Endothelial cell (in vitro differentiated cells): ENCODE measurements around the gene CEP70. TPM values are rescaled to one million over a fixed set of nuclear protein-coding genes. Genes with fewer than 3 reads are reported as not detected.
"Not testable (repeated sequence)": the region's sequence is repeated elsewhere in the genome, so short reads cannot be mapped to it uniquely, and the experiment has no call there.

Experiments used
- DNase-seq: peaks from one replicate; pipeline ENCODE4 v3.0.0; 2021; ENCODE audit warnings: low spot score
- H3K27ac Mint-ChIP-seq: one replicate; pipeline ENCODE4 v1.8.0; 2021; ENCODE audit warnings: mixed read lengths, inconsistent platforms; ENCODE audit not compliant: unreplicated experiment
- H3K27me3 Mint-ChIP-seq: one replicate; pipeline ENCODE4 v1.8.0; 2021; ENCODE audit warnings: mild to moderate bottlenecking, moderate library complexity, mixed read lengths, inconsistent platforms; ENCODE audit not compliant: unreplicated experiment
- H3K36me3 Mint-ChIP-seq: one replicate; pipeline ENCODE4 v1.8.0; 2021; ENCODE audit warnings: mild to moderate bottlenecking, low read depth, mixed read lengths, inconsistent platforms; ENCODE audit not compliant: unreplicated experiment
- H3K4me1 Mint-ChIP-seq: one replicate; pipeline ENCODE4 v1.8.0; 2021; ENCODE audit warnings: mild to moderate bottlenecking, mixed read lengths, inconsistent platforms; ENCODE audit not compliant: unreplicated experiment
- H3K4me3 Mint-ChIP-seq: one replicate; pipeline ENCODE4 v1.8.0; 2021; ENCODE audit warnings: mild to moderate bottlenecking, mixed read lengths, inconsistent platforms; ENCODE audit not compliant: unreplicated experiment
- H3K9me3 Mint-ChIP-seq: one replicate; pipeline ENCODE4 v1.8.0; 2021; ENCODE audit warnings: mixed read lengths, inconsistent platforms; ENCODE audit not compliant: unreplicated experiment
- total RNA-seq: library from RNA; stranded (reverse); fragmentation: NEBNext Ultra II Directional; extraction: Animal tissue kit (Norgen Biotek cat#: 25700); gene quantifications from one replicate; pipeline ENCODE4 v1.2.1, GENCODE V29; 2021; ENCODE audit not compliant: unreplicated experiment
- TF ChIP-seq, protein P1 (sequence below): fragments of 200-600 bp; sonication (generic); IDR thresholded peaks from one replicate; pipeline ENCODE4 v1.5.0; 2021; ENCODE audit warnings: antibody characterized with exemption; ENCODE audit not compliant: unreplicated experiment

CEP70 gene
- total RNA-seq, 1 donor from 2014 or later: 12.3 TPM

DNA sequence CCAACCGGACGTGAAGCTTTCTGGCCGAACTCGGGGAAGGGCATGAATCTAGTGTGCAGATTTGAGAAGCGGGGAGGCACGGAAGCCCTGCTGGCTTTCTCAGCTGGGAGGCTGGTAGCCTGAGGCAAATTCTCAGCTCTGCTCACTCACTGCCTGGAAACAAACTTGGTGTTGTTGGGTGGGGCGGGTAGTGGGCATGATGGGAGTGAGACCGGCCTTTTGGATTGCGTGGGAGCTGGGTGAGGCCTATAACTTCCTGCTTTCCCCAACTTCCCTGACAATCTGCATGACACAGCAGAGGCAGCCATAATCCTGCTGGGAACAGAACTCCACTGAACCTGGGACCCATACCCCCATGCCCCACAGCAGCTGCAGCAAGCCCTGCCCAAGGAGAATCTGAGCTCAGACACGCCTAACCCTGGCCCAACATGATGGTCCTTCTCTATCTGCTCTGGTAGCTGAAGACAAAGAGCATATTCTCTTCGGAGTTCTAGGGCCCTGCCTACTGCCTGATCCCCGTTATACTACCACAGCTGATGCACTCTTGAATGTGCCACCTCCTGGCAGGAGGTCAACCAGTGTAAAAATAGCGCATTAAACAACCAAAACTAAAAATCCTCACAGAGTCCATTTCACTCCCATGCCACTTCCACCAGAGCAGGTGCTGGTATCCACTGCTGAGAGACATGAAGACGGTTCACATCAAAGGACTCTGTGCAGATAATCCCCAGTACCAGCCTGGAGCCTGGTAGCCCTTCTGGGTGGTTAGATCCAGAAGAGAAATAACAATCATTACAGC is 44.7 kb downstream of the CEP70 start:
- no peaks in the 10 kb centered on the region for H3K4me1 Mint-ChIP-seq

DNA sequence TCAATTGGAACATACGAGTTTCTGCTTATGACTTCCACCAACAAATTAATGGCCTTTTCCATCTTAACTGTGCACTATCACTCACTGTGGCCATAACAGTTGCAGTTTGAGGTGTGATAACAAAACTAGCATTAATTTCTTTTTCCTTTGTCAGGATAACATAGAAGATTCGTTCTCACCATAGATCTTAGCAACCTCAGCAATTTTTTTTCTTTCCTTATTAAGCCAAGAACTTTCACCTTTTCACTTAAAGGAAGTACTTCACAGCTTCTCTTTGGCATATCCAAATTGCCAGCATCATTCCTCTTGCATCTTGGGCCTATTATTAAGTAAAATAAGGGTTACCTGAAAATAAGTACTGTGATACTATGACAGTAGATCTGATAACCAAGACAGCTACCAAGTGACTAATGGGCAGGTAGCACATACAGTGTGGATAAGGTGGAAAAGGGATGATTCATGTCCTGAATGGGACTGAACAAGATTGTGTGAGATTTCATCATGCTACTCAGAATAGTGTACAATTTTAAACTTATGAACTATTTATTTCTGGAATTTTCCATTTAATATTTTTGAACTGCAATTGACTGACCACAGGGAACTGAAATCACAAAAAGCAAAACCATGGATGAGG is 46.6 kb downstream of the CEP70 start:
- DNase-seq: no peak
- Mint-ChIP-seq H3K9me3 (peaks cover 10% of the 10 kb centered on the region), H3K27me3 (peaks cover 1% of the 10 kb centered on the region), H3K4me1 (no peaks in the 10 kb centered on the region), H3K27ac (no peak overlapping the region), H3K36me3 (peaks cover 53% of the 10 kb centered on the region), H3K4me3 (no peak overlapping the region)
- TF ChIP-seq, protein P1, sequence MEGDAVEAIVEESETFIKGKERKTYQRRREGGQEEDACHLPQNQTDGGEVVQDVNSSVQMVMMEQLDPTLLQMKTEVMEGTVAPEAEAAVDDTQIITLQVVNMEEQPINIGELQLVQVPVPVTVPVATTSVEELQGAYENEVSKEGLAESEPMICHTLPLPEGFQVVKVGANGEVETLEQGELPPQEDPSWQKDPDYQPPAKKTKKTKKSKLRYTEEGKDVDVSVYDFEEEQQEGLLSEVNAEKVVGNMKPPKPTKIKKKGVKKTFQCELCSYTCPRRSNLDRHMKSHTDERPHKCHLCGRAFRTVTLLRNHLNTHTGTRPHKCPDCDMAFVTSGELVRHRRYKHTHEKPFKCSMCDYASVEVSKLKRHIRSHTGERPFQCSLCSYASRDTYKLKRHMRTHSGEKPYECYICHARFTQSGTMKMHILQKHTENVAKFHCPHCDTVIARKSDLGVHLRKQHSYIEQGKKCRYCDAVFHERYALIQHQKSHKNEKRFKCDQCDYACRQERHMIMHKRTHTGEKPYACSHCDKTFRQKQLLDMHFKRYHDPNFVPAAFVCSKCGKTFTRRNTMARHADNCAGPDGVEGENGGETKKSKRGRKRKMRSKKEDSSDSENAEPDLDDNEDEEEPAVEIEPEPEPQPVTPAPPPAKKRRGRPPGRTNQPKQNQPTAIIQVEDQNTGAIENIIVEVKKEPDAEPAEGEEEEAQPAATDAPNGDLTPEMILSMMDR: no peak

More for the DNA sequence above, 44.7 kb downstream of the CEP70 start:
- no peak for DNase-seq
- Mint-ChIP-seq H3K27ac (no peak overlapping the region), H3K9me3 (peaks cover 4% of the 10 kb centered on the region), H3K27me3 (no peaks in the 10 kb centered on the region), H3K36me3 (peaks cover 43% of the 10 kb centered on the region), H3K4me3 (no peak overlapping the region)
- TF ChIP-seq, protein P1: no peak

GRCh38 chr3:138544546-138544945 is 49.5 kb downstream of the CEP70 start:
- Mint-ChIP-seq H3K9me3 (peaks cover 26% of the 10 kb centered on the region), H3K4me3 (no peak overlapping the region), H3K36me3 (peaks cover 62% of the 10 kb centered on the region), H3K4me1 (no peaks in the 10 kb centered on the region), H3K27ac (no peak overlapping the region), H3K27me3 (peaks cover 1% of the 10 kb centered on the region)
- TF ChIP-seq, protein P1: no peak
- no peak for DNase-seq

DNA sequence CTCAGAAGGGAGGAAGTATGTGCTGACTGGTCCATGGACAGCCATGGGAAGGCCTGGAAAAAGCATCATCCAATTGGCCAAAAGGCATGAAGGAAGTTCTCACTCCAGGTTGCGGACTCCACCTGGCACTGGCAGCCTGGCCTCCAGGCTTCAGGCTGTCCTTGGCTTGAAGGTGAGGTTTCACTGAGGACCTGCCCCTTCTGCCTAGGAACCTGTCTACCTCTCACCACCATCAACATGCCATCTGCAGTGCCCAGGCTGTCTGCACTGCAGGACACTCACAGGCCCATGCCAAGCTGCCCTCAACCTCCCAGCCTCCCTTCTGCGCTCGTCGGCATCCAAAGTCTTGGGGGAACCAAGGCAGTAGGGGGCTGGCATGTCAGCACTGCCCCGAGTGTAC is 51.1 kb downstream of the CEP70 start:
- no peak overlapping the region for H3K4me3 Mint-ChIP-seq
- no peak overlapping the region for H3K27ac Mint-ChIP-seq
- peaks cover 22% of the 10 kb centered on the region for H3K9me3 Mint-ChIP-seq
- H3K27me3 Mint-ChIP-seq: peaks cover 2% of the 10 kb centered on the region
- TF ChIP-seq, protein P1: no peak
- H3K36me3 Mint-ChIP-seq: peaks cover 49% of the 10 kb centered on the region
- no peak for DNase-seq
- no peaks in the 10 kb centered on the region for H3K4me1 Mint-ChIP-seq

- no peak for DNase-seq
- H3K27me3 Mint-ChIP-seq: peaks cover 4% of the 10 kb centered on the region
- H3K27ac Mint-ChIP-seq: no peak overlapping the region
- peaks cover 33% of the 10 kb centered on the region for H3K36me3 Mint-ChIP-seq
- TF ChIP-seq, protein P1: no peak
- H3K4me1 Mint-ChIP-seq: no peaks in the 10 kb centered on the region
- H3K4me3 Mint-ChIP-seq: no peak overlapping the region
- peaks cover 22% of the 10 kb centered on the region for H3K9me3 Mint-ChIP-seq
Observed at GRCh38 chr3:138539352-138539751, 54.7 kb downstream of the CEP70 start.

- H3K36me3 Mint-ChIP-seq: peaks cover 29% of the 10 kb centered on the region
- H3K4me3 Mint-ChIP-seq, H3K4me1 Mint-ChIP-seq, H3K27ac Mint-ChIP-seq, H3K9me3 Mint-ChIP-seq, DNase-seq, H3K27me3 Mint-ChIP-seq: not testable (repeated sequence)
Observed at GRCh38 chr3:138521445-138521844, 72.6 kb downstream of the CEP70 start.
